HG03103 (cell line): ENCODE results near the gene TMEM54.

Source experiments
- ATAC-seq: cut with Tn5 transposase; IDR thresholded peaks from one replicate; pipeline ENCODE4 v1.9.1; 2021; ENCODE audit warnings: low read depth; ENCODE audit not compliant: unreplicated experiment

Gene TMEM54

DNA sequence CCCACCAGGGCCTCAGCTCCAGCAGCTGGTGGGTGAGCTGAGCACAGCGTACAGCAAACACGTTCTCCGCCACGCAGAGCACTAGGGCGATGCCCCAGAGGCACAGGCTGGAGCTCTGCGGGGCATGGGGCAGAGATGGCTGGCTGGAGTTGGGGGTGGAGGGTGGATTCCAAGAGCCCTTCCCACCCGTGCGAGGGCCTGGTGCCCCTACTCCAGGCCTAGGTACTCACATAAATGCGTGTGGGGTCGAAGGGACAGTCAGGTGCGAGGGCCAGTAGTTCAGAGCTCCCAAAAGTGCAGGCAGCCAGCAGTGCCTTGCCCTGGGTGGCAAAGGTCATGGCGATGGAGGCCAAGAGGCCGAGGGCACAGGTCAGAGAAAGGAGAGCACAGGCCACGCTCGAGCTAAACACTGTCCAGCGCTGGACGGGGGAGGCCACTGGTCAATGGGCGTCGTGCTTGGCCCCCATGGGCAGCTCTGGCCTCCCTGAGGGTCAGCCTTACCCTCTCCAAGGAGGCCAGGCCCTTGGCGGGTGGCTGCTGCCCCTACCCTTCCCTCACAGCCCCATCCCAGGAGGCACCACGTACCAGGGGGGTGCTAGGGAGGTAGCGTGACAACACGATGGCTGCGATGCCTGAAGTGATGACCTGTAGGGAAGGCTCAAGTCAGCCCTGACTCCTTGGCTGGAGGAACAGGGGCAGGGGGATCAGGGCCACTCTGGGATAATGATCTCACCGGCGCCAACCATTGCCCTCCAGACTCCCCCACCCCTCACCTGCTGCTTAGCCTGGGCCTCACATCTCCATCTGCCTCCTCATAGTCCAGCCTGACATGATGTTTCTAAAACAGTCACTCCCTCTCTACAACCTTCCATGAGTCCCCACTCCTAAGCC is 5.6 kb downstream of the TMEM54 start:
- no peak for ATAC-seq

- no peak for ATAC-seq
Observed at GRCh38 chr1:32894681-32895080, 6.5 kb downstream of the TMEM54 start.

DNA sequence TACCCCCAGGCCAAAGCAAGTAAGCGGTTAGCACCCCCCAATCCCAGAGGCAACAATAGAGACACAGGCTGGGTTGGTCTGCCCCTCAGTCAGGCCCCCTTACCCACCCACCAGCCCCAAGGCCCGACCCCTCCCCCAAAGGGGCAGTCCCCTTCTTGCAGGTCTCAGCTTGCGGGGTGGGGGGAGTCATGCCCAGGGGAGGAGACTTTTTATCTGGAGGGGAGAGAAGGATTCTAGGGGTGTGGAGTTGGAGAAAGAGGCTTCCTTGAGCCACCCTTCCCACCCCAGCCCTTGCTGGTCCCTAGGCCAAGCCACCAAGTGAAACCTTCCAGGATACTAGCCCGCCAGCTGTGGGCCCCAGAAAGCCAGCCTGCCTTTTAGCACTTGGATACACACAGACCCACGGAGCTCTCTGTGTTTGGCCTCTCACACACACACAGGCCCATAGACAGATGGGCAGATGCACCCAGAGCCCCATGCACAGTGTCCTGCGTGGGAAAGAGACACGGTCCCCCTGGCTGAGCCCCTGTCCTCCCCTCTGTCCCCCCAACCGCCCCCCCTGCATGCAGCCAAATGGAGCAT is 7.1 kb downstream of the TMEM54 start:
- no peak for ATAC-seq

- no peak for ATAC-seq
Observed at GRCh38 chr1:32893198-32894018, 7.8 kb downstream of the TMEM54 start.

- ATAC-seq: no peak
Observed at GRCh38 chr1:32892368-32893197, 8.6 kb downstream of the TMEM54 start.

GRCh38 chr1:32891630-32892029 is 9.6 kb downstream of the TMEM54 start:
- ATAC-seq: no peak

DNA sequence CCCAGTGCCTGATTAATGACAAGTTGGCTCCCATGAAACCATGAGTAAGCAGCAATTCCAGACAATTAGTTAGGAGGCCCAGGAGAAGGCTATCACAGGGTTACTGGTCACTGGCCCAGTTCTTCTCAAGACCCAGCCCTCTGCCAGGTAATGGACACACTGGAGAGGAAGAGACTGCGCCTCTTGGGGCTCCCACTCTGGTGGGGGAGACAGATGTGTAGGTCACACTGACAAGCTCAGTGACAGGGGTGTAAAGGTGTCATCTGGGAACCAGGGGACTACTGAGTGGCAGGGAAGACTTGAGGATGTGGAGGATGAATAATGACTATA is 10.0 kb downstream of the TMEM54 start:
- no peak for ATAC-seq

DNA sequence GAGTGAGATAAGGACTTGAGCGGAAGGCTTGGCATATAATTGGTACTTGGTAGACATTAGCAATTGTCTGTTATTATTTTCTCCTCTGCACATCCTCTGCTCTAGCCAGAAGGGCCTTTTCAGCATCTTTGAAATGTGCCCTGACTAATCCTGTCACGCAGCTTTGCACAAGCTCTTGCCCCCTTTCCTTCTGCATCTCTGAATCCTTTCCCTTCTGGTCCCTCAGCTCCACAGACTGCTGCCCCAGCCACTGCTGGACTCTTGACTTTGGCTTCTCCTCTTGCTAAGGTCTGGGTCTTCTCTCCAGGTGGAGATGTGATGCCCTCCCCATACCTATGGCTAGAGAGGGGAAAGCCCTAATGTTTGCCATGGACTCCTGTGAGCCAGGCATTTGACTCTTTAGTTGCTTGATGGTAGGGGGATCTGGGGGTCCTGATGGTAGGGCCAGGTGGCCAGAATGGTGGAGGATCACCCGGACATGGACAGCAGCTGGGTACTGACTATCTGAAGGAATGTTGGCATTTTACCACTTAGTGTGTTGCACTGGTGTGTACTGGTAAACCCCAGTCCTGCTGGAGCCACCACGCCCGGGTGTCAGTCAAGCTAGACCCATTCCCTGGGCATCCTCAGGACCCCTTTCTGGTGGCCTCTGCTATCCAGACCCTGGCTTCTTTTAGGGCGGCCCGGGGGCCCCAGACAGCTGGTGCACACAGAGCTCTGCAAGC is 10.5 kb downstream of the TMEM54 start:
- no peak for ATAC-seq

- no peak for ATAC-seq
Observed at GRCh38 chr1:32889731-32890278, 11.4 kb downstream of the TMEM54 start.

GRCh38 chr1:32888677-32889420 is 12.3 kb downstream of the TMEM54 start:
- ATAC-seq: no peak

DNA sequence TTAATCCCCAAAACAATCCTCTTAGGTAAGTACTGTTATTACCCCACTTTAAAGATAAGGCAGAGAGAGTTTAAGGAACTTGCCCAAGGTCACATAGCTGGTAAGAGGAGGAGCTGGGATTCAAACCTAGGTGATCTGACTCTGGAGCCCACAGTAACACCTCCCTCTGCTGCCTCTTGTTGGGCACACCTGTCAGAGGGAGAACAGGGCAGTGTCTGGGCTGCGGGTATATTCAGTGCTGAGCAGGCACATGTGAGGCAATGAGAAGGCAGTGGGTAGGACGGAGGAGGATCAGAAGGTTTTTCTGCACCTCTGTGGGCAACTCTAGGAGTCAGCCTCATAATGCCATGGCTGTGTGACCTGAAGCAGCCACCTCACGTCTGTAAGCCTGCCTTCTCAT is 13.1 kb downstream of the TMEM54 start:
- ATAC-seq: no peak

DNA sequence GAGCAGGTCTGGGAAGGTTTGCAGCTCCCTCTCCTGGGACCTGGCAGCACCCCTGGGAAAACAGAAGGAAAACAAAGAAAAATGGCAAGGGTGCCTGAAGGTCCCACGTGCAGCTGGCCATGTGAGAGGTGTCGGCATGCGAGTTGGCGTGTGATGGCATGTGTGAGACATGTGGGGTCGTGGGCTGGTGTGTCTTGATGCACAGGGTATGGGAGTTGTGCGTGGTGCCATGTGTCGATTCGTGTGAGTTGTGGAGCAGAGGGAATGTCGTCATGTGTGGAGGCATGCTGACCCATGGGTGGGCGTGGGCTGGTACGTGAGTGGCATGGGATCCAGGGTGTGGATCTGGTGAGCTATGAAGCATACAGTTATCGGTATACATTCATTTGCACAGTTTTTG is 13.6 kb downstream of the TMEM54 start:
- ATAC-seq: no peak

- no peak for ATAC-seq
Observed at GRCh38 chr1:32886828-32887414, 14.3 kb downstream of the TMEM54 start.

- no peak for ATAC-seq
Observed at GRCh38 chr1:32886004-32886827, 15.0 kb downstream of the TMEM54 start, which contains the start of gene HPCA. Gene HPCA (plus strand): TSS chr1:32886491. CDS start chr1:32888899, 2,408 bp downstream.

- ATAC-seq: no peak
Observed at GRCh38 chr1:32885676-32886003, 15.5 kb downstream of the TMEM54 start.

DNA sequence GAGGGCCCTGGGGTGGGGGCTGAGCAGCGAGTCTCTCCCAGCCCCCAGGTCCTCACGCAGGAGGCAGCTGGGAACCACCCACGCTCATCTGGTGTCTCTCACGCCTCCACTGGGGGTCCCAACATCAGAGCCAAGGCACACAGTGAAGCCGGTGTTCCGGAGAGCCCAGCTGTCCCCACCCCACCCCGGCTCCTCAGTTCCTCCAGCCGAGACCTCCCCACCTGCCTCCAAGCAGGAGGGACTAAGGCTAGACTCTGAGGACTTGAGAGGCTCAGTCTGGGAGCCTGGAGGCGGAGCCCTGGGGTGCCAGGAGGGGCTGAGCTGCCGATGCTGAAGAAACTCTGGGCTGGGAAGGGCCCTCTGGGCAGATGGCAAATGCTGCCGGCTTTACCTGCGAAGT is 16.5 kb downstream of the TMEM54 start:
- ATAC-seq: no peak

GRCh38 chr1:32884032-32884372 is 17.2 kb downstream of the TMEM54 start:
- ATAC-seq: no peak
